Trophoblast cell (in vitro differentiated cells and primary cell): ENCODE results near the gene MGMT.

Source experiments
- DNase-seq, 2 donors: peaks; one replicate each; pipeline ENCODE4 v3.0.0-alpha.2; 2016
- H2AFZ ChIP-seq: 2 replicates; pipeline ENCODE4 v1.6.1; 2013; ENCODE audit warnings: low read length, moderate library complexity, mild to moderate bottlenecking; ENCODE audit not compliant: insufficient read depth, poor library complexity
- H2AK5ac ChIP-seq: 2 replicates; pipeline ENCODE4 v1.6.1; 2013; ENCODE audit warnings: mild to moderate bottlenecking, low read length
- H2BK120ac ChIP-seq: 2 replicates; pipeline ENCODE4 v1.6.1; 2013; ENCODE audit warnings: low read length, mild to moderate bottlenecking, moderate library complexity; ENCODE audit not compliant: insufficient read depth, poor library complexity
- H2BK12ac ChIP-seq: 2 replicates; pipeline ENCODE4 v1.6.1; 2013; ENCODE audit warnings: mild to moderate bottlenecking, low read length, moderate library complexity
- H2BK5ac ChIP-seq: 2 replicates; pipeline ENCODE4 v1.6.1; 2013; ENCODE audit warnings: low read length, low read depth, moderate library complexity, mild to moderate bottlenecking; ENCODE audit not compliant: poor library complexity
- H3K14ac ChIP-seq: 2 replicates; pipeline ENCODE4 v1.6.1; 2013; ENCODE audit warnings: mild to moderate bottlenecking, low read length
- H3K18ac ChIP-seq: 2 replicates; pipeline ENCODE4 v1.6.1; 2013; ENCODE audit warnings: mild to moderate bottlenecking, low read length
- H3K23ac ChIP-seq: 2 replicates; pipeline ENCODE4 v1.6.1; 2013; ENCODE audit warnings: low read length
- H3K27ac ChIP-seq: 2 replicates; pipeline ENCODE4 v1.5.1; 2013; ENCODE audit warnings: low read depth, mild to moderate bottlenecking, inconsistent platforms, low read length, moderate library complexity
- H3K27me3 ChIP-seq: 2 replicates; pipeline ENCODE4 v1.6.1; 2013; ENCODE audit warnings: inconsistent platforms, mild to moderate bottlenecking, low read length, moderate library complexity; ENCODE audit not compliant: insufficient read depth
- H3K36me3 ChIP-seq, 2 experiments: 1 replicate in 1 of 2; 2 replicates in 1 of 2; pipeline ENCODE4 v1.6.1; 2013; ENCODE audit warnings: low read length in 2 of 2, mild to moderate bottlenecking in 2 of 2, moderate library complexity in 1 of 2; ENCODE audit not compliant: insufficient read depth in 2 of 2, control insufficient read depth in 1 of 2
- H3K4ac ChIP-seq: 2 replicates; pipeline ENCODE4 v1.6.1; 2013; ENCODE audit warnings: low read depth, mild to moderate bottlenecking, low read length, moderate library complexity
- H3K4me1 ChIP-seq, 2 experiments: 1 replicate in 1 of 2; 2 replicates in 1 of 2; pipeline ENCODE4 v1.6.1; 2013; ENCODE audit warnings: low read length in 2 of 2, mild to moderate bottlenecking in 2 of 2, moderate library complexity in 1 of 2; ENCODE audit not compliant: insufficient read depth in 2 of 2, control insufficient read depth in 1 of 2
- H3K4me2 ChIP-seq: 2 replicates; pipeline ENCODE4 v1.6.1; 2013; ENCODE audit warnings: inconsistent platforms, mild to moderate bottlenecking, low read length, moderate library complexity
- H3K4me3 ChIP-seq: 2 replicates; pipeline ENCODE4 v1.5.1; 2013; ENCODE audit warnings: mild to moderate bottlenecking, low read depth, low read length, inconsistent platforms
- H3K79me1 ChIP-seq: one replicate; pipeline ENCODE4 v1.6.1; 2013; ENCODE audit warnings: low read length
- H3K79me2 ChIP-seq: 2 replicates; pipeline ENCODE4 v1.6.1; 2013; ENCODE audit warnings: low read length, mild to moderate bottlenecking; ENCODE audit not compliant: control insufficient read depth, insufficient read depth, poor library complexity
- H3K9ac ChIP-seq: 2 replicates; pipeline ENCODE4 v1.6.1; 2013; ENCODE audit warnings: mild to moderate bottlenecking, low read length
- H3K9me3 ChIP-seq: 2 replicates; pipeline ENCODE4 v1.6.1; 2013; ENCODE audit warnings: low read depth, mild to moderate bottlenecking, control low read depth, inconsistent platforms, low read length; ENCODE audit not compliant: insufficient read depth
- H4K12ac ChIP-seq: 2 replicates; pipeline ENCODE4 v1.6.1; 2013; ENCODE audit warnings: low read depth, mild to moderate bottlenecking, low read length, moderate library complexity
- H4K8ac ChIP-seq: 2 replicates; pipeline ENCODE4 v1.6.1; 2013; ENCODE audit warnings: low read depth, mild to moderate bottlenecking, low read length, moderate library complexity
- H4K91ac ChIP-seq: one replicate; pipeline ENCODE4 v1.6.1; 2013; ENCODE audit warnings: low read depth, mild to moderate bottlenecking, low read length, moderate library complexity
- WGBS: extraction: QIAGEN DNeasy Blood & Tissue Kit; methylation state at CpG from one replicate; pipeline ENCODE4 v1.1.7; 2013; ENCODE audit warnings: missing lambda C conversion rate; ENCODE audit not compliant: insufficient read length, insufficient coverage; ENCODE audit errors: extremely low coverage; 5-methylcytosine and 5-hydroxymethylcytosine counted together

The MGMT gene

GRCh38 chr10:129706523-129706922 is 239.5 kb downstream of the MGMT start:
- Histone ChIP-seq H4K91ac (no peak overlapping the region), H2AFZ (no peak overlapping the region), H4K12ac (no peak overlapping the region), H3K27ac (no peak overlapping the region), H3K9ac (no peak overlapping the region), H3K4me2 (no peak overlapping the region), H3K27me3 (no peaks in the 10 kb centered on the region), H3K79me2 (no peaks in the 10 kb centered on the region), H3K23ac (no peak overlapping the region), H3K18ac (no peak overlapping the region), H3K36me3 (no peaks in the 10 kb centered on the region), H3K14ac (no peak overlapping the region), H2BK5ac (no peak overlapping the region), H4K8ac (no peak overlapping the region), H3K4me1 (no peaks in the 10 kb centered on the region), H2BK120ac (no peak overlapping the region), H2AK5ac (no peak overlapping the region), H3K79me1 (no peaks in the 10 kb centered on the region), H3K4me3 (no peak overlapping the region), H3K9me3 (peaks cover 2% of the 10 kb centered on the region), H3K4ac (no peak overlapping the region), H2BK12ac (no peak overlapping the region)
- WGBS = no CpG with 5 or more reads among the region's 11 CpGs
- DNase-seq = no peak

DNA sequence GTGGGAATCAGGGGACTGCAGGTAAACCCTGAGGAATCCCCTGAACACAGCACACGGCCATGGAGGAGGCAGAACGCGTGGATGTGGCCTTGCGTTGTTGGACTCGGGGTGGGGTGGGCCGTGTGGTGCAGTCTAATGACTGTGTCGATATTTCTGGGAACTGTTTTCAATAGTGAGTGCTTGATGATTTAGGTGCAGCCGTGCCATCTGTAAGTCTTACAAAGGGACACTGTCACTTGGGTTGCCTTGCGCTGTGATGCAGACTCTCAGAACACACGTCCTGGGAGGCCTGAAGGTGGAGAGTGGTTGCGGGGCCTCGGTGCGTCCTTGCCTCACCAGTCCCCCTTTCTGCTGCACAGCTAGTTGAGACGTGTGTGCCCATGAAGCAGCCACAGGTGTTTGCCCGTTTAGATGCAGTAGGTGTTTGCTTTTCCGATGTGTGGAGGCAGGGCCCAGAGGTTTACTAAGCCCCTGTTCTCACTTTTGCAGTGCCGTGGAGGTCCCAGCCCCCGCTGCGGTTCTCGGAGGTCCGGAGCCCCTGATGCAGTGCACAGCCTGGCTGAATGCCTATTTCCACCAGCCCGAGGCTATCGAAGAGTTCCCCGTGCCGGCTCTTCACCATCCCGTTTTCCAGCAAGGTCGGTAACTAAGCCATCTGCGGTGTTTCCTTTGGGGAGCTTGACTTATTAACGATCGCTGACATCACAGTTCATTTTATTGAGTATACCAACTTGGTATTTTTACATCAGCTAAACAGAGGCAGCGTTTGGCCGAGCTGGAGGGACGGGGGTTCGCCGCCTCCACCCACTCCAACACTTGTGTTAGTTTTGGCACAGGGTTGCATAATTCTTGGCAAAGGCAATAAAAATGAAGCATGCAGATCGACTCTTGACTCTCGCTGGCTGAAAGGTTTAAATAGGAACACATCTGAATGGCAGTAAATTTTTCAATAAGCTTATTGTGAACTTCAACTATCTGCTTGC is 240.7 kb downstream of the MGMT start:
- Histone ChIP-seq H3K36me3 (no peaks in the 10 kb centered on the region), H3K18ac (no peak overlapping the region), H3K23ac (no peak overlapping the region), H3K4me3 (no peak overlapping the region), H4K8ac (no peak overlapping the region), H2AK5ac (no peak overlapping the region), H3K79me1 (no peaks in the 10 kb centered on the region), H3K4me1 (no peaks in the 10 kb centered on the region), H4K12ac (no peak overlapping the region), H2BK12ac (no peak overlapping the region), H3K14ac (no peak overlapping the region), H2BK120ac (no peak overlapping the region), H3K79me2 (no peaks in the 10 kb centered on the region), H3K9me3 (no peaks in the 10 kb centered on the region), H3K9ac (no peak overlapping the region), H2AFZ (no peak overlapping the region), H3K27ac (no peak overlapping the region), H3K4me2 (no peak overlapping the region), H3K27me3 (no peaks in the 10 kb centered on the region), H2BK5ac (no peak overlapping the region), H3K4ac (no peak overlapping the region), H4K91ac (no peak overlapping the region)
- WGBS = no CpG with 5 or more reads among the region's 37 CpGs
- no peak for DNase-seq

- H4K91ac ChIP-seq = no peak overlapping the region
- no peak overlapping the region for H2BK120ac ChIP-seq
- H2BK5ac ChIP-seq = no peak overlapping the region
- DNase-seq = no peak
- no peak overlapping the region for H3K14ac ChIP-seq
- H2BK12ac ChIP-seq = no peak overlapping the region
- no peak overlapping the region for H3K4ac ChIP-seq
- H3K23ac ChIP-seq = no peak overlapping the region
- H4K12ac ChIP-seq = no peak overlapping the region
- H3K36me3 ChIP-seq = no peaks in the 10 kb centered on the region
- no peaks in the 10 kb centered on the region for H3K79me2 ChIP-seq
- H3K27me3 ChIP-seq = no peaks in the 10 kb centered on the region
- no peak overlapping the region for H3K18ac ChIP-seq
- H2AFZ ChIP-seq = no peak overlapping the region
- H3K4me2 ChIP-seq = no peak overlapping the region
- H4K8ac ChIP-seq = no peak overlapping the region
- WGBS = no CpG with 5 or more reads among the region's 7 CpGs
- H3K4me3 ChIP-seq = no peak overlapping the region
- H3K79me1 ChIP-seq = no peaks in the 10 kb centered on the region
- no peak overlapping the region for H2AK5ac ChIP-seq
- no peak overlapping the region for H3K9ac ChIP-seq
- no peaks in the 10 kb centered on the region for H3K9me3 ChIP-seq
- H3K27ac ChIP-seq = no peak overlapping the region
- no peaks in the 10 kb centered on the region for H3K4me1 ChIP-seq
Observed at GRCh38 chr10:129709101-129709500, 242.1 kb downstream of the MGMT start.

- Histone ChIP-seq H3K79me2 (no peaks in the 10 kb centered on the region), H3K4me1 (no peaks in the 10 kb centered on the region), H3K9me3 (no peaks in the 10 kb centered on the region), H2BK12ac (no peak overlapping the region), H2BK5ac (no peak overlapping the region), H3K14ac (no peak overlapping the region), H3K36me3 (no peaks in the 10 kb centered on the region), H3K9ac (no peak overlapping the region), H3K4me3 (no peak overlapping the region), H3K23ac (no peak overlapping the region), H2BK120ac (no peak overlapping the region), H3K79me1 (no peaks in the 10 kb centered on the region), H2AFZ (no peak overlapping the region), H3K4ac (no peak overlapping the region), H3K27me3 (no peaks in the 10 kb centered on the region), H2AK5ac (no peak overlapping the region), H4K91ac (no peak overlapping the region), H3K4me2 (no peak overlapping the region), H3K18ac (no peak overlapping the region), H4K12ac (no peak overlapping the region), H4K8ac (no peak overlapping the region), H3K27ac (no peak overlapping the region)
- DNase-seq = no peak
- no CpG with 5 or more reads among the region's 16 CpGs for WGBS
Observed at GRCh38 chr10:129709627-129710509, 242.8 kb downstream of the MGMT start.
